Spleen (tissue), 7 donors: Measurements from ENCODE around the gene FASTKD3.

ENCODE experiments used
- CTCF ChIP-seq, 11 experiments: fragments of 200-600 bp in 7 of 11; fragments of 450-650 bp in 4 of 11; sonication (generic) in 4 of 11; IDR thresholded peaks in 8 of 11; conservative IDR thresholded peaks in 3 of 11; 1 replicate in 7 of 11; 2 replicates in 4 of 11; pipeline versions ENCODE4 v1.4.0 to v1.8.0; 2016 to 2021; ENCODE audit warnings: antibody characterized with exemption in 11 of 11, inconsistent platforms in 4 of 11, mild to moderate bottlenecking in 1 of 11
- POLR2AphosphoS5 ChIP-seq, 3 donors: sonication (generic); formaldehyde crosslinking; IDR thresholded peaks; one replicate each; pipeline ENCODE4 v1.5.1; 2017; ENCODE audit warnings: antibody characterized with exemption in 3 of 3
- donor health status: DM: no; HTN: no; CAD: no; lungs with moderate emphysema.
- donor health status: DM: no; HTN: no; CAD: no.
- donor health status: DM: no; HTN: no; CAD: no.

GRCh38 chr5:7877851-7878250 is 9.0 kb upstream of the FASTKD3 start:
- TF ChIP-seq POLR2AphosphoS5 (IDR thresholded peaks at IDR 0.05): no peak
- no peak for TF ChIP-seq CTCF (IDR thresholded peaks at IDR 0.05 in 8 of 11, conservative IDR thresholded peaks at IDR 0.05 in 3 of 11)
